ENCODE results near the gene ANKUB1. TPM values are rescaled to one million over a fixed set of nuclear protein-coding genes. Genes with fewer than 3 reads are reported as not detected.

ANKUB1 gene
- total RNA-seq, 1 experiment from 2014 or later, result not detected

- TF ChIP-seq REST (IDR thresholded peaks at IDR 0.05; ENCODE audit: low read depth) (no peak), SIN3A (IDR thresholded peaks at IDR 0.05; ENCODE audit: low read depth) (no peak), ELF1 (IDR thresholded peaks at IDR 0.05; ENCODE audit: borderline replicate concordance, low read depth) (no peak), SRF (IDR thresholded peaks at IDR 0.05; ENCODE audit: low read depth) (no peak), CEBPB (IDR thresholded peaks at IDR 0.05; ENCODE audit: low read depth) (no peak), ZBTB33 (IDR thresholded peaks at IDR 0.05; ENCODE audit: extremely low read depth, insufficient replicate concordance, low read length) (no peak), YY1 (IDR thresholded peaks at IDR 0.05; ENCODE audit: extremely low read depth, insufficient replicate concordance, low read depth, low read length) (no peak), ZNF274 (IDR thresholded peaks at IDR 0.05; ENCODE audit: low read depth, low read length) (no peak), RAD21 (IDR thresholded peaks at IDR 0.05; ENCODE audit: low read depth) (no peak), ATF3 (IDR thresholded peaks at IDR 0.05) (no peak)
- H3K79me2 ChIP-seq (ENCODE audit: insufficient read depth, low read length), result no peaks in the 10 kb centered on the region
- no peaks in the 10 kb centered on the region for H3K27me3 ChIP-seq (ENCODE audit: insufficient read depth, low read length)
- H3K4me1 ChIP-seq (ENCODE audit: control insufficient read depth in 1 of 2, insufficient read depth in 2 of 2, low read length in 2 of 2), result peaks cover 14 to 15% of the 10 kb centered on the region in 2 experiments
- H3K4me2 ChIP-seq (ENCODE audit: low read length), result no peak overlapping the region
- ChIA-PET POLR2A (no interaction called here), RAD21 (ENCODE audit: low non-redundant PET in 1 of 2, low total read pairs in 2 of 2, uncharacterized antibody in 2 of 2, unreplicated experiment in 2 of 2) (no interaction called here), CTCF (no interaction called here)
- H3K27ac ChIP-seq (ENCODE audit: low read depth, low read length), result no peak overlapping the region
- ATAC-seq, result no peak
- H3K36me3 ChIP-seq (ENCODE audit: control insufficient read depth in 1 of 2, insufficient read depth in 2 of 2, low read length in 2 of 2), result peaks cover 11 to 21% of the 10 kb centered on the region in 2 experiments; a peak in 2 of 4 replicates
- H2AFZ ChIP-seq (ENCODE audit: low read depth, low read length, poor library complexity, severe bottlenecking), result no peak overlapping the region
- H3K9me3 ChIP-seq (ENCODE audit: control insufficient read depth in 1 of 2, insufficient read depth in 1 of 2, low read depth in 1 of 2, low read length in 2 of 2), result no peaks in the 10 kb centered on the region
- H3K9me2 ChIP-seq (ENCODE audit: insufficient read depth), result no peaks in the 10 kb centered on the region
- DNase-seq (ENCODE audit: low read depth, low spot score), result no peak
- H4K20me1 ChIP-seq (ENCODE audit: insufficient read depth), result no peaks in the 10 kb centered on the region
- no peak overlapping the region for H3K9ac ChIP-seq (ENCODE audit: low read length)
- H3K4me3 ChIP-seq (replicated peaks in 1 of 2; ENCODE audit: low read depth in 1 of 2, low read length in 2 of 2), result no peak overlapping the region
- intact Hi-C loops (cut with micrococcal nuclease), result no loop called here
- BruUV-seq (replicated peaks), result no TSS peak
These were observed 53.0 kb downstream of the ANKUB1 start for GRCh38 chr3:149739396-149739795.

All from HCT116 (cell line).